HG03571 (cell line): Measurements from ENCODE around the gene SCYL1.
"Not testable (repeated sequence)": the region's sequence is repeated elsewhere in the genome, so short reads cannot be mapped to it uniquely, and the experiment has no call there.

Experiments used
- ATAC-seq: cut with Tn5 transposase; IDR thresholded peaks from one replicate; pipeline ENCODE4 v1.9.1; 2021; ENCODE audit not compliant: unreplicated experiment

The SCYL1 gene

GRCh38 chr11:65504674-65505465 is 20.0 kb upstream of the SCYL1 start:
- no peak for ATAC-seq

GRCh38 chr11:65505466-65506289 is 19.2 kb upstream of the SCYL1 start:
- no peak for ATAC-seq

GRCh38 chr11:65506290-65506771 is 18.6 kb upstream of the SCYL1 start:
- peak; percentile 5 for ATAC-seq

GRCh38 chr11:65506772-65507505 is 17.9 kb upstream of the SCYL1 start:
- peak; percentile 20 for ATAC-seq

GRCh38 chr11:65512311-65512710 is 12.6 kb upstream of the SCYL1 start:
- ATAC-seq, result not testable (repeated sequence)

GRCh38 chr11:65516135-65516968 is 8.5 kb upstream of the SCYL1 start:
- ATAC-seq, result no peak

GRCh38 chr11:65518941-65519549 is 5.8 kb upstream of the SCYL1 start:
- not testable (repeated sequence) for ATAC-seq

GRCh38 chr11:65521777-65522521 is 2.9 kb upstream of the SCYL1 start:
- ATAC-seq, result not testable (repeated sequence)

- ATAC-seq, result not testable (repeated sequence)
Observed at GRCh38 chr11:65522718-65523630, 1.9 kb upstream of the SCYL1 start.

- ATAC-seq, result not testable (repeated sequence)
Observed at GRCh38 chr11:65523631-65523968, 1.3 kb upstream of the SCYL1 start.

GRCh38 chr11:65524014-65524740 is 706 bp upstream of the SCYL1 start:
- no peak for ATAC-seq

- ATAC-seq, result no peak
Observed at GRCh38 chr11:65525546-65526480, 930 bp downstream of the SCYL1 start.

- no peak for ATAC-seq
Observed at GRCh38 chr11:65526744-65527143, 1.9 kb downstream of the SCYL1 start.

GRCh38 chr11:65528819-65529350 is 4.0 kb downstream of the SCYL1 start:
- no peak for ATAC-seq

- no peak for ATAC-seq
Observed at GRCh38 chr11:65529475-65530156, 4.7 kb downstream of the SCYL1 start.

- ATAC-seq, result no peak
Observed at GRCh38 chr11:65530157-65530496, 5.2 kb downstream of the SCYL1 start.
